HG03354 (cell line): ENCODE data around the gene COX7B2.

Experiments
- ATAC-seq: cut with Tn5 transposase; IDR thresholded peaks from one replicate; pipeline ENCODE4 v1.9.1; 2021; ENCODE audit warnings: mild to moderate bottlenecking; ENCODE audit not compliant: unreplicated experiment, poor library complexity, severe bottlenecking

Gene COX7B2

GRCh38 chr4:46909078-46909477 is at the start of gene COX7B2:
COX7B2 (minus strand) TSS chr4:46909245; CDS start chr4:46735192, 174,053 bp downstream.
- no peak for ATAC-seq

DNA sequence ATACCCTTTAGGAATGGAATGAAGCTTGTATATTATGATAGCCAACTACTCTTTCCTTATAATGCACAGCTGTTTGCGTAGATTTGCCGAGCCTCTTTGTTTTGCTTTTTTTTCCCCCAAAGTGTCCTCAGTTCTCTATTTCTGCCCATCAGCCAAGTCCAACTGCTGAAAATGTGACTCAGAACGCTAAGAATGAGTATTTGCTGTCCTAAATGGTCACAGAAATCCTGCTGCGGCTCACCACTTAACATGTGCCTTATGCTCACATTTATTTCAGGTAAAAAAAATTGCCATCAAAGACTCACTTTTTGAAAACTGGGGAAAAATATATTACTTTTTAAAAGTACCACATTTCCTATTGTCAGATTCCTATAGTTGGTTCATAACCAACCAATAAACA is 47.4 kb upstream of the COX7B2 start:
- ATAC-seq, result no peak

DNA sequence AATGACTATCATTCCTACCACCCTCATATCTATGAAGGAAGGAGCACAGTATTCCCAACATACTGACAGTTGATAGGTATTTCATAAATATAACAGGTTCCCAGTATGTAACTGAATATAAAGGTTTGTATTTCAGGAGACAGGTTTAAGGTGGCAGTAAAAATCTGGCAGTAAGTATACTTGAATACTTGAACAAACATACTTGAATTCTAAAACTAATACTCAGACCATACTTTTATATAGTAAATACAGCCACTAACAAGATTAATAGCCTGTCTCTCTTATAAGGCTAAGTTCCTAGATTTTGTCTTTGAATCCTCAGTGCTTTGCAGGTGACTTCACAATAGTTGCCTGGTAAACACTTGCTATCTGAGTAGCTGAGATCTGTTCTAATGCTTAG is 46.6 kb upstream of the COX7B2 start:
- no peak for ATAC-seq

- no peak for ATAC-seq
Observed at GRCh38 chr4:46954643-46955042, 45.6 kb upstream of the COX7B2 start.

- no peak for ATAC-seq
Observed at GRCh38 chr4:46953564-46953963, 44.5 kb upstream of the COX7B2 start.

DNA sequence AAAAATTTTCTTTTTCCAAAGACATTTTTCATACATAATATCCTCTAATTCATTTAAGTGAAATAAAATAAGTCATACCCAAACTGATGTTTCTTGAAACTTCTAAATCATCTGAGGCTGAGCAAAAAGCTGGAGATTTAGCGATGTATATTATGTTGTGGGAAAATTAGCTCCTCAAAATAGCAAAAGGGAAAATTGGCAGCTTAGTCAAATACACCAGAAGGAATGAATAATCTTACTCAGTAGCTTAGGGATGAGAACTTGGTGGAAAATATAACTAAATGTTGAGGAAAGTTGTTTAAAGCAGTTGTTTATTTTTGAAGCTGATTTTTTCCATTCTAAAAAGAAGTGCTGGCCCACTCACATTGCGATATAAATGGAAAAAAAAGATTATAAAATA is 43.4 kb upstream of the COX7B2 start:
- ATAC-seq, result no peak

- ATAC-seq, result no peak
Observed at GRCh38 chr4:46950826-46951225, 41.8 kb upstream of the COX7B2 start.

DNA sequence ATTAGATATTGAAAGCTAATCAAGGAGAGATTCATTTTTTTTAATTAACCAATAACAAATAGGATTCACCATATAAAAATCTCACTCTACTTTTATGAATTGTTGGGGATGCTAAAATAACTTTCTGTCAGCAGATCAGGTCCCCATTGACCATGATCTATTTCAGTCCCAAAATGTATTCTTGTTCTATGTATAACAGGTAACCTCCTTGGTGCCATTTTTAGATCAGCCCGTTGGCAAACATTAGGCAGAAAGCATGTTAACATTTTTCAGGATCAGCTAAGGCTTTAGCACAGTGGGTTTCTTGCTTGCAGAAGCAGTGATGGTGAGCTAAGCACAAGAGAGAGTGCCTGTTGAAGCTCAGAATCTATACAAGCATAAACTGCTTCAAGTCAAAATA is 40.8 kb upstream of the COX7B2 start:
- no peak for ATAC-seq

- ATAC-seq, result no peak
Observed at GRCh38 chr4:46947541-46947940, 38.5 kb upstream of the COX7B2 start.

DNA sequence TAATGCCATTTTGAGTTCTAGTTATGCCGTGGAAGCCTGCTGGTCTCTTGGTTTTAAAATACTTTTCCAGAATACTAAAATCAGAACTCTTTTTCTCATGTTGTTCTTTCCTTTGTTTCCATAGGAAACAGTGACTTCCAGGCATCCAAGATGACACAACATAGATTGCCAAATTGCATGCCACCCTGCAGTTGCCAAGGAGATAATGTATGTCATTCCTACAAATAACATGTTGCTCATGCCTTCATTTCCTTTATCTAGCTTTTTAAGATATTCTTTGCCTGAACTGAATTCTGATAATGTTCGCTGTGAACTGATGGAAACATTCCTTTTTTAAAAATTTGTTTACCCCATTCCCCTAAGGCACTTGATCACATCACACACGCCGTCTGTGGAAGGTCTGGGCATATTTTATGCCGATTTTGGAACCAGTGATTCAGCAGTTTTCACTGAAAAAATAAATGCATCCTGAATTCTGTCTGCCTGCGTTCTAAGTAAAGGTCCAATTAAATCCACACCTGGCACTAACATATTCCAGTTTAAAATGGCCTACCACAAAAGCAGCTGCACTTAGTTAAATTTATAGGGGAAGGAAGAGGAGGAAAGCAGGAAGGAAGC is 38.0 kb upstream of the COX7B2 start:
- ATAC-seq, result no peak

DNA sequence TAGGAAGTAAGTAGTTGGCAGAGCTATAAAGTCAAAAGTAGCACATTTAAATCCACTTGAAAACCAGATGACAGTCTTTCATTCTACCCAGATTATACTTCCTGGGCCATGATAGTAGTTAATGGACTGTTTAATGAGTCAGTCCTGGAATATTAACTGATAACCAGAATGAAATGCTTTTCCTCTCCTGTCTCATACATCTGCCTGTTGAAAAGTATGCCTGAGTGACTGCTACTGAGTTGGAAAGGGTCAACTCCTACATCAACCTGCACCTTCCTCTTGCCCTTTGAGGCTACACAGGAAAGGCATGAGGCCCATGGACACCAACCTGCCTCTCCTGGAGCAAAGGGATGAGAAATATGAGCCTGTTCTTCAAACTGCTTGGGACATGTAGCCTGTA is 36.0 kb upstream of the COX7B2 start:
- no peak for ATAC-seq

GRCh38 chr4:46944345-46944744 is 35.3 kb upstream of the COX7B2 start:
- no peak for ATAC-seq

DNA sequence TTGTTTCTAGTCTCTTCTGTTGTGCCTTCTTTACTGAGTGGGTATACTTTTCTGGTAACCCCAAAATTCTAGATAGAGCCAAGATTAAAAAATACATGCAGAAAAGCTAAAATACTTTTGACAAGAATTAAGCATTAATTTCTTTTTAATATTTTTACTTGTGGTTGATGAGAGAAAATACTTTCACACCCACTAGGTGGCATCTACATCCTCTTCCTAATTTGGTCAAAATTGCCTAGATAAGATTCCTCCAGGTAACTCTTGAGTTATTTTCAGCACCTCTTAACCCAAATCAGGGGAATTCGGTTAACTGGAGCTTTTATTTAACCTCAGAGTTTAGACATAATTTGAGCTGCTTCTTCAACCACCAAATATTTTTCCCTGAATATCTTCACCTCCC is 28.4 kb upstream of the COX7B2 start:
- ATAC-seq, result no peak

- no peak for ATAC-seq
Observed at GRCh38 chr4:46934726-46935125, 25.7 kb upstream of the COX7B2 start.

- ATAC-seq, result no peak
Observed at GRCh38 chr4:46933686-46934085, 24.6 kb upstream of the COX7B2 start.

- ATAC-seq, result peak; percentile 90
Observed at GRCh38 chr4:46931981-46932380, 22.9 kb upstream of the COX7B2 start.

- ATAC-seq, result no peak
Observed at GRCh38 chr4:46930891-46931290, 21.8 kb upstream of the COX7B2 start.

GRCh38 chr4:46927201-46927600 is 18.2 kb upstream of the COX7B2 start:
- no peak for ATAC-seq

- no peak for ATAC-seq
Observed at GRCh38 chr4:46924789-46925529, 15.9 kb upstream of the COX7B2 start.

DNA sequence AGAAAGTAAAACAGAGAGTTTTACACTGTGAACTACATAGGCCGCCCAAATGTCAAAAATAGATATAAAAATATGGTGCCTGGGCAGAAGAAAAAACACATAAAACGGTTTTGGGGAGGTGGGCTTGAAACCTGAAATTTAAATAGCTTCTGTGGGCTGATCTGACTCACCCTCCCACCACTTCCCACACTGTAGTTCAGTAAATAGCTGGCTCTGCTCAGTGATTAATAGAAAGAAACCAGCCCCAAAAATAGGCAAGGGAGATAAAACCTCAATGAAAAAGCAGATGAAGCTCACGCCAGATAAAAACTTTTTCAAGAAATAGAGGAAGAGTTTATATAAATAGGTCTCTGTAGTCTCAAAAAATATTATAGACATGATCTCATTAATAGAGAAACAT is 13.2 kb upstream of the COX7B2 start:
- no peak for ATAC-seq

GRCh38 chr4:46908148-46908547 is 897 bp downstream of the COX7B2 start:
- no peak for ATAC-seq

- no peak for ATAC-seq
Observed at GRCh38 chr4:46900082-46900481, 9.0 kb downstream of the COX7B2 start.
